A549 treated with ZK216348 at 1 μM for 4 hours (cell line): ENCODE results near the gene RNF167. TPM values are rescaled to one million over a fixed set of nuclear protein-coding genes. Genes with fewer than 3 reads are reported as not detected.

Experiments used
- total RNA-seq: library from RNA; stranded (reverse); fragments of 200-300 nt; extraction: Qiagen RNA extraction; gene quantifications from 5 replicates; pipeline ENCODE4 v1.2.3, GENCODE V29; 2022; ENCODE audit warnings: low read depth

Gene RNF167
- 100 to 159 TPM (median 135 TPM) in 5 replicates for total RNA-seq

DNA sequence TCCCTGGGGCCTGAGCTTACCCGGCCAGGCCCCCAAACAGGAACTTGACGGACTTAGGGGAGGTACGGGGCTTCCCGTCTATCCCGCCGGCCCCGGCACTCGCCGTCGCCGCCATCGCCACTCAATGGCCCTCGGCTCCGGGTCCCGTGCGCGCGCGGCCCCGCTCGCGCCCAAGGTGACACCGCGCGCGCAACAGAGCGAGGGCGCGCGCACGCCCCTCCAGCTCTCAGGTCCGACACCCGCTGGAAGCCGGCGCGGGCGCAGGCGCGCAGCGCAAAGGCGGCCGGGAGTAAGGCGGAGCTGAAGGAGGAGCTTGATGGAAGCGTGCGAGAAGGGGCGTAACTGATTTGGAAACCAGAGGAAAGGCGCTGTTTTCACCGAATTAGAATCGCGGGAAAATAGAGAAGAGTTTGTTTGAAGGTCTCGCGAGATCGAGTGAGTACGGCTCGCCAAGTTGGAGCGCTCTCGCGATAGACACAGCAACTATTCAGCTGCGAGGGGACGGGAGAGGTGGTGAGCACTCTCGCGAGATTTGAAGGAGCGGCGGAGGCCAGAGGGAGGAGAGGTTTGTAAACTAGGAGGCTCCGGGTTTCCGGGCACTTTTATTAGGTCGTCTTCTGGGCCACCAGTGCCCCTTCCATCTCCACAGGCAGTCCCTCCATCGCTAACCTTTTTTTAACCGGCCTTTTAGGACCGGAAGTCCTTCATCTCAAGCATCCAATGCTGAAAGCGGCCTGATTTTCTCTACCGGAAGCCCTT is at the start of gene RNF167, which contains the start of gene SLC25A11:
RNF167 (plus strand) TSS at position 473 of the 759 bp plus-strand sequence. CDS start 642 bp downstream, outside the sequence.
SLC25A11 (minus strand) TSS at position 251 of the 759 bp plus-strand sequence; CDS start at position 115, 136 bp downstream.

DNA sequence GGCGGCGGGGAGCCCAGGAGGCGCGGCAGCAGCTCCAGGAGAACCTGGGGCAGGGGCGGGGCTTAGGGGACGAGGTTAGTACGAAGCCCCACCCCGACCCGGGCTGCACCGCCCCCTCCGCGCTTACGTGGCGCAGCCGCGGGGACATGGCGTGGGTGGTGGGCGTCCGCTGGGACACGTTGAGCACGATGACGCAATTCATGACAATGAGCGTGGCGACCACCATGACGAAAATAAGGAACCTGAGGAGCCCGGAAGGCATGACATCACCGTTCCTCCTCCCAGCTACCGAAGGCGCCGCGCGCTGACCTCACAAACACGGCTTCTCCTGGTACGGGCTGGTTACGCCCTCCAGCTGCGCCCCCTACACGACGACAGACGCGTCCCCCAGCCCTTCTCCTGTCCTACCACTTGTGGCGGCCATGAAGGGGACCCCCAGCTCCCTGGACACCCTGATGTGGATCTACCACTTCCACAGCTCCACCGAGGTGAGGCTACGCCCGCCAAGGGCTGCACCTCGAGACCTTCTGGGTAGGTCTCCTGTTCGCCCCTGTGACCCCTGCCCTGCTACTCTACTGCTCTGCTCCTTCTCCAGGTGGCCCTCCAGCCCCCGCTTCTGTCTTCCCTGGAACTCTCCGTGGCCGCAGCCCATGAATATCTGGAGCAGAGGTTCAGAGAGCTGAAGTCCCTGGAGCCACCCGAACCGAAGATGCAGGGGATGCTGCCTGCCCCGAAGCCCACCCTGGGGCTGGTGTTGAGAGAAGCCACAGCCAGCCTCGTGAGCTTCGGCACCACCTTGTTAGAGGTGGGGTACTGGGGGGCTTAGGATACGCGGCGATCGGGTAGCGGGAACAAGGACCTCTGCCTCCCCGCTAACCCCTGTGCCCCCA is 40.5 kb upstream of the RNF167 start, which contains the start of gene C17orf107:
C17orf107 (plus strand) TSS at position 196 of the 890 bp plus-strand sequence; CDS start at position 423, 227 bp downstream.

DNA sequence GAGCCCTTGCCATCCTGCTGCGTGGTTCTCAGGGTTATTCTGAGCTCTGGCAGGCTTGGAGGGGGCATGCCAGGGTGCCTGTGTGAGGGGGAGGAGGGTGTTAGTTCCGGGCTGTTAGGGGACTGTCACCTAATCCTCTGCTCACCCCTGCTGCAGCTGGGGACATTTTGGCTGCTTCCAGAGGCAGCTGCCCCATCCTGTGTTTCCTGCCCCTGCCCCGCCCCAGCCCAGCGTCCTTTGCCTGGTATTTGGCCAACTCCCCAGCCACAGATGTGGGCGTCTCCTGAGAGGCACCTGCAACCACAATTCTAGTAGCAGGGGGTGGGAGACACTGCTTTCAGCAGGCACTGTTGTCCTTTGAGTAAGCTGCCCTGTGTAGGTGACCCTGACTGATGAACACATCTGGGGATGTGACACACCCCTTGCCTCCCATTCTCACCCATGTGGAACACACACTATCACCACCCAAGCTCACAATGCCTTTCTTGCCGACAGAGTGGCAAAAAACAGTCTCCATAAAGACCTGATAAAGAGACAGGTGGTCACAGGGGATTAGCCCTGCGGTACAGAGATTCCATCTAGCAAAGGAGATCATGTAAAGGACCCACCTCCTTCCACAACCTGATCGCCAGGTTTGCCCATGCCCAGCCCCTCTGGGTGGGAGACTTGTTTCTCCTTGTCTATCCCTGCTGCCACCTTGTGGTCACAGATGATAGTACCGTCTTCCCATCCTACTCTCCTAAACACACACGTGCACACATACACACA is 36.8 kb upstream of the RNF167 start, which contains the start of gene CHRNE:
CHRNE (minus strand) TSS at position 48 of the 768 bp plus-strand sequence; CDS start at position 13, 35 bp downstream.

DNA sequence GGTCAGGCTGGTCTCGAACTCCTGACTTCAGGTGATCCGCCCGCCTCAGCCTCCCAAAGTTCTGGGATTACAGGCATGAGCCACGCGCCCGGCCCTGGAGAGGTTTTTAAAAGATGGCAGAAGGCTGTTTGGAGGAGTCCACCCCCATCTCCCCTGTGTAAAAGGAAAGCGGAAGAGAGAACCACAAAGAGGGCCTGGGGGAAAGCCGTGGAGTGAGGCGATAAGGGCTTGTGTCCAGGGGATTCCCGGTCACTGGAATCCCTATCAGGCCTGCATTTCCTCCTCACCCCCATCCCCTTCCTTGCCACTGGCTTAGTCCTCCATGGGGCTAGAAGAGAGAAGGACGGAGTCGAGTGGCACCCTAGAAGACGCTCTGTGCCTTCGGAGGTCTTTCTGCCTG is 8.1 kb upstream of the RNF167 start, which contains the start of gene GP1BA:
GP1BA (plus strand) TSS at position 315 of the 400 bp plus-strand sequence. CDS start 328 bp downstream, outside the sequence.

DNA sequence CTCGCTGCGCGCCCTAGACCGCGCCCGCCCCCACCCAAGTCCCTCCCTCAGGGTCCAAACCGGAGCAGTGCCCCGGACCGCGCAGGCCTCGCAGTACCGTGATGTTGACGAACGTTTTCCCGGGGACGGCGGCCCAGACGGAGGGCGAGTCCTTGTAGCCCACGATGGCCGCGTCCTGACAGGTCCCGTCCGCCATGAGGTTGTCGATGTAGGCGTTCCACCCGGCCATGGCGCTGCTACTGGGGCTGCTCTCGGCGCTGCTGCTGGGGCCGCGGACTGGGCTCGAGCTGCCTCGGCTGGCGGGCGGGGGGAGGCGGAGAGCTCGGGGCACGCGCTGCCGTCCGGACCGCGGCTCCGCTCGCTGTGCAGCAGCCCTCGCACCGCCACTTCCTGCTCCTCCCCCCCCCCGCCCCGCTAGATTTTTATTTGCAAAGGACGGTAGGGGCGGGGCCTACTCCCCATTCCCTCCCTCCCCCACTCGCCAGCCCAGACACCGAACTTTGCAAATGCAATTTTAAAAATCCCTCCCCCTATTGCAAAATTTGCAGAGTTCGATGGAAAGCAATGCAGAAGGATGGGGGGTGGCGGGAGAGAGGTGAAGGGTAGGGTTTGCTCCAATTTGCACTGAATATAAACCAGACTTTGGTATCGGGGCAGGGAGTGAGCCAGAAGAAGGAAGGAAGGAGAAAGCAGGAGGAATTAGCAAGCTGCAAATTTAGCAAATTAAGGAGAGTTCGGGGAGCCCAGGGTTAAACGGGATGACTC is 8.3 kb downstream of the RNF167 start, which contains the start of gene PFN1:
PFN1 (minus strand) TSS at position 365 of the 765 bp plus-strand sequence; CDS start at position 229, 136 bp downstream.

DNA sequence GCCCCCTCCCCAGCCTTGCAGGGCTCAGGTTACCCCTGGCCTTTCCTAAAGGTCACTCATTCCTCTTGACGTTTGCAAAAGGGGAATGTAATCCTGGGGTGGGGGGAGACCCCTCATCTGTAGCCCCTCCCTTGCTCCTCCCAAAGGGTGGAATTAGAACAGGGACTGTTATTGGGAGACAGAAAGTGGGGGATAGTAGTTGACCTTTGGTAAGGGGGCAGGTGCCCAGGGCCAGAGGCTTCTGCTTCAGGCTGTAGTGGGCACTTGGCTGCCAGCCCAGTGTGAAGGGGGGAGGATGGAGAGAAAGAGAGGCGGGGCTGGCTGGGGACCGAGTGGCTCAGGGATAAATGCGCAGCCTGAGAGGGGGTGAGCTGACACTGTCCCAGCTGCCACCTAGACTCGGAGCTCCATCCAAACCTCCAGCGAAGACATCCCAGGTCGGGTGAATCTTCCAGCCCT is 10.7 kb downstream of the RNF167 start, which contains the start of gene ENO3:
ENO3 (plus strand) TSS at position 374 of the 459 bp plus-strand sequence. CDS start 711 bp downstream, outside the sequence.

DNA sequence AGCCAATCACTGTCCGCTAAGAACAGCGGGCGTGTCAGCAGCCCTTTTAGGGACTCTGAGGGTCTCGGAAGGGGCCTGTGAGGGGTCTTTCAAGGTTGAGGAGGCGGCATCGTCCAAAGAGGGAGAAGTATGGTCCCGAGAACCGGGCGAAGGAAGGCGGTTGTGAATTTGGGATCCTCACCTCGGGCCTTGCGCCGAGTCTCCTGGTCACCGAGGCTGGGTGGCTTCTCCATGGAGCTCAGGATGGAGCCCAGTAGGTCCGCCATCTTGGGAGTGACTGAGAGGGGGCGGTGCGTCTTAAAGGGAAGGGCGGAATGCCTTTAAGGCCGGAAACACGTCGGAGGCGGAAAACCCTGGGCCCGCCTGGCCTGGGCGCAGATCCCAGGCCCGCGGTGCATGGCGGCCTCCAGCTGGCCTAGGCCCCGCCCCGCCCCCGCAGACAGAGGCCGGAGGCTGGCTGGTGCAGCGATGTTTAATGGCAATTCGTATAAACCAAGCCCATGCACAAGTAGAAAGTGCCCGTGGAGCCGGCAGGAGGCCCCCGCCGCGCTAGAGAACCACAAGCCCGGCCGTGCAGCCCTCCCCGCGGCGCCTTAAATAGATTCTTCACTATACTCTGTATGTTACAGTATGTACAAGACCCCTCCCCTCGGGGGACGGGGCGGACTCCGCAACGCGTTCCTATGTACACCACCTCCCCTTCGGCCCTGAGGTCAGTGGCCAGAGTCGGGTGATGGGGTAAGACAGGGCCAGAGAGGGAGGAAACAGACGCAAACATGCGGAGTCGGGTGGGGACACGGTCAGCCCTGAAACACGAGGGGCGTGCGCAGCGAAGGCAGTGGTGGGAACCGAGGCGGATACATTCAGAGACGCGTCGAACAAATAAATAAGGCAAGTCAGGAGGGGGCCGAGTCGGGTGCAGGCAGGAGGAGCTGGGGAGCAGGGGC is 27.7 kb downstream of the RNF167 start, which contains the start of gene SPAG7:
SPAG7 (minus strand) TSS at position 279 of the 947 bp plus-strand sequence; CDS start at position 266, 13 bp downstream.

DNA sequence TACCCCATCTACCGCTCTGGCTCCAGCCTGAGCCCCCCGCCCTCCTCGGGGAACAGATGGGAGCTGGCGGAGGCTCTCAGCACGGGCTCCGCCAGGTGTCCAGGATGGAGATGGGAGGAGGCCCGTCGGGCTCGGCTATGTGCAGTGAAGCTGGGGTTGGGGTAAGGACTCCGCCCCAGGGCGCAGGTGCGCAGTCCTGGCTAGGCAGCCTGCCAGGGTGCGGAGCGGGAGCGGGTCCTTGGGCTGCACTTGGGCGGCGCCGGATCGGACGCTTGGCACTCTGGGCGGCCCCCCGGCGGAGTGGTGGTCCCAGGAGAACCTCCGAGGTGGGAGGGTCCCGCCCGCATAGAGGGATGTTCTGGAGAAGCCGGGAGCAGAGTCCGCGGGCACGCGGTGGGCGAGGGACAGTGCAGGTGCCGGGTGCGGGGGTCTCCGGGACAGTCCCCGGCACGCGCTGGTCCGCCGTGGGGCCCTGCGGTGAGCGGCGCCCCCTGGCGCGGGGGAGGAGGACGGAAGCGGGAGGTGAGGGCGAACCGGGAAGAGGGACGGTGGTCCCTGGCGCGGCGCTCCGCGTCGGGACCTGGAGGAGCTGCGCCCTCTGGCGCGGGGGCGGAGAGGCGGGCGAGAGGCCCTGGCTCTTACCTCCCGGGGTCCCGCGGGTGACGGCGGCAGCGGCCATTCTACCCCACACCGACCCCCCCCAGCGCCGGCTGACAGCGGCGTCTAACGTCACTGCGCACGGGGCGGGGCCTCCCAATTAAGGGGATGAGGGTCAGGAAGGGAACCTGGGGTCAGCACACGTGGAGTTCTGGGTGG is 47.1 kb downstream of the RNF167 start, which contains the start of gene CAMTA2:
CAMTA2 (minus strand) TSS at position 725 of the 816 bp plus-strand sequence. CDS start 1,453 bp downstream, outside the sequence.

Other genes with a start within 250 kb of the RNF167 start
- gene PELP1, start 236.1 kb upstream of the RNF167 start, total RNA-seq, result 52.0 to 80.3 TPM (median 74.0 TPM) in 5 replicates
- 51.4 to 69.2 TPM (median 63.0 TPM) in 5 replicates for gene ARRB2, start 229.6 kb upstream of the RNF167 start, total RNA-seq
- gene MED11, start 208.8 kb upstream of the RNF167 start, total RNA-seq, result 38.6 to 52.7 TPM (median 42.3 TPM) in 5 replicates
- gene ZMYND15, start 200.4 kb upstream of the RNF167 start, total RNA-seq, result 0.41 to 0.65 TPM (median 0.52 TPM) in 5 replicates
- gene CXCL16, start 200.3 kb upstream of the RNF167 start, total RNA-seq, result 11.6 to 20.8 TPM (median 17.1 TPM) in 5 replicates
- gene TM4SF5, start 168.4 kb upstream of the RNF167 start, total RNA-seq, result 0.44 to 1.2 TPM (median 0.78 TPM) in 5 replicates
- 0.94 to 1.7 TPM (median 1.5 TPM) in 4 of 5 replicates, not detected in the other for gene VMO1, start 153.9 kb upstream of the RNF167 start, total RNA-seq
- gene GLTPD2, start 151.3 kb upstream of the RNF167 start, total RNA-seq, result not detected in 5 replicates
- gene PSMB6, start 144.1 kb upstream of the RNF167 start, total RNA-seq, result 391 to 521 TPM (median 476 TPM) in 5 replicates
- 17.2 to 31.6 TPM (median 24.7 TPM) in 5 replicates for gene PLD2, start 133.1 kb upstream of the RNF167 start, total RNA-seq
- 39.9 to 69.8 TPM (median 63.0 TPM) in 5 replicates for gene MINK1, start 106.9 kb upstream of the RNF167 start, total RNA-seq
- gene C17orf107, start 40.7 kb upstream of the RNF167 start, total RNA-seq, result 0.13 to 0.41 TPM (median 0.36 TPM) in 5 replicates
- gene CHRNE, start 37.2 kb upstream of the RNF167 start, total RNA-seq, result 0.06 to 0.22 TPM (median 0.09 TPM) in 3 of 5 replicates, not detected in the others
- not detected in 5 replicates for gene GP1BA, start 8.0 kb upstream of the RNF167 start, total RNA-seq
- 48.3 to 76.4 TPM (median 71.9 TPM) in 5 replicates for gene SLC25A11, start 222 bp upstream of the RNF167 start, total RNA-seq
- gene PFN1, start 8.3 kb downstream of the RNF167 start, total RNA-seq, result 2,069 to 3,159 TPM (median 3,031 TPM) in 5 replicates
- 41.5 to 63.2 TPM (median 48.4 TPM) in 5 replicates for gene ENO3, start 10.9 kb downstream of the RNF167 start, total RNA-seq
- 71.7 to 94.4 TPM (median 78.1 TPM) in 5 replicates for gene SPAG7, start 27.5 kb downstream of the RNF167 start, total RNA-seq
- gene CAMTA2, start 47.4 kb downstream of the RNF167 start, total RNA-seq, result 24.5 to 43.4 TPM (median 34.9 TPM) in 5 replicates
- gene INCA1, start 57.3 kb downstream of the RNF167 start, total RNA-seq, result 1.1 to 2.4 TPM (median 1.5 TPM) in 5 replicates
- gene KIF1C, start 57.7 kb downstream of the RNF167 start, total RNA-seq, result 95.3 to 132 TPM (median 116 TPM) in 5 replicates
- gene SLC52A1, start 95.2 kb downstream of the RNF167 start, total RNA-seq, result 0.33 to 1.1 TPM (median 0.75 TPM) in 5 replicates
- gene ZFP3, start 138.2 kb downstream of the RNF167 start, total RNA-seq, result 0.81 to 1.5 TPM (median 1.0 TPM) in 5 replicates
- gene ZNF232, start 171.6 kb downstream of the RNF167 start, total RNA-seq, result 3.7 to 4.8 TPM (median 4.4 TPM) in 5 replicates
- 0.04 to 0.07 TPM (median 0.04 TPM) in 3 of 5 replicates, not detected in the others for gene USP6, start 175.8 kb downstream of the RNF167 start, total RNA-seq